ENCODE results near the gene SHB. TPM values are rescaled to one million over a fixed set of nuclear protein-coding genes. Genes with fewer than 3 reads are reported as not detected.

SHB gene
- total and polyA plus RNA-seq, 2 experiments from 2014 or later: 20.8 to 48.3 TPM

- DNase-seq (ENCODE audit: low spot score): no peak
- H3K9me2 ChIP-seq (replicated peaks; ENCODE audit: insufficient read depth): no peaks in the 10 kb centered on the region
- no peak overlapping the region for H3K4me2 ChIP-seq
- H2AFZ ChIP-seq: no peak overlapping the region
- no peak overlapping the region for H3K4me3 ChIP-seq
- H3K36me3 ChIP-seq (replicated peaks; ENCODE audit: insufficient read depth, low read depth): no peaks in the 10 kb centered on the region
- 90% methylated on average over 7 of the region's 7 CpGs for WGBS (ENCODE audit: low lambda C conversion rate, missing lambda C conversion rate)
- H3K79me2 ChIP-seq: peaks cover 72% of the 10 kb centered on the region
- H3K27ac ChIP-seq: no peak overlapping the region
- H3K27me3 ChIP-seq: no peaks in the 10 kb centered on the region
- H4K20me1 ChIP-seq (ENCODE audit: insufficient read depth, poor library complexity, severe bottlenecking): peaks cover 4% of the 10 kb centered on the region
- H3K9me3 ChIP-seq (ENCODE audit: low read depth): no peaks in the 10 kb centered on the region
- peaks cover 8% of the 10 kb centered on the region for H3K4me1 ChIP-seq (ENCODE audit: insufficient read depth)
- no peak for TF ChIP-seq EZH2 (IDR thresholded peaks at IDR 0.05; ENCODE audit: borderline replicate concordance)
- no peak for TF ChIP-seq EZH2phosphoT487 (IDR thresholded peaks at IDR 0.05; ENCODE audit: low read depth, severe bottlenecking, unreplicated experiment)
- TF ChIP-seq CTCF (IDR thresholded peaks at IDR 0.05; ENCODE audit: poor library complexity): no peak
These were observed 81.5 kb downstream of the SHB start for GRCh38 chr9:37987467-37987981.

- no peak for TF ChIP-seq CTCF (IDR thresholded peaks at IDR 0.05; ENCODE audit: poor library complexity)
- no peak for TF ChIP-seq EZH2phosphoT487 (IDR thresholded peaks at IDR 0.05; ENCODE audit: low read depth, severe bottlenecking, unreplicated experiment)
- no peak for TF ChIP-seq EZH2 (IDR thresholded peaks at IDR 0.05; ENCODE audit: borderline replicate concordance)
These were observed 82.2 kb downstream of the SHB start for GRCh38 chr9:37986771-37987258.

GRCh38 chr9:37986001-37986400, 83.0 kb downstream of the SHB start:
- H2AFZ ChIP-seq: no peak overlapping the region
- H3K4me2 ChIP-seq: no peak overlapping the region
- peaks cover 8% of the 10 kb centered on the region for H3K4me1 ChIP-seq (ENCODE audit: insufficient read depth)
- H3K9me3 ChIP-seq (ENCODE audit: low read depth): no peaks in the 10 kb centered on the region
- H4K20me1 ChIP-seq (ENCODE audit: insufficient read depth, poor library complexity, severe bottlenecking): peaks cover 4% of the 10 kb centered on the region
- H3K27ac ChIP-seq: no peak overlapping the region
- 86% methylated on average over 4 of the region's 4 CpGs for WGBS (ENCODE audit: low lambda C conversion rate, missing lambda C conversion rate)
- peaks cover 58% of the 10 kb centered on the region for H3K79me2 ChIP-seq
- H3K9me2 ChIP-seq (replicated peaks; ENCODE audit: insufficient read depth): no peaks in the 10 kb centered on the region
- no peak overlapping the region for H3K4me3 ChIP-seq
- DNase-seq (ENCODE audit: low spot score): no peak
- no peaks in the 10 kb centered on the region for H3K36me3 ChIP-seq (replicated peaks; ENCODE audit: insufficient read depth, low read depth)
- TF ChIP-seq EZH2 (IDR thresholded peaks at IDR 0.05; ENCODE audit: borderline replicate concordance) (no peak), CTCF (IDR thresholded peaks at IDR 0.05; ENCODE audit: poor library complexity) (no peak), EZH2phosphoT487 (IDR thresholded peaks at IDR 0.05; ENCODE audit: low read depth, severe bottlenecking, unreplicated experiment) (no peak)
- H3K27me3 ChIP-seq: no peaks in the 10 kb centered on the region

More at GRCh38 chr9:37986771-37987258, 82.2 kb downstream of the SHB start:
- H3K4me1 ChIP-seq (ENCODE audit: insufficient read depth): peaks cover 8% of the 10 kb centered on the region
- H3K27ac ChIP-seq: no peak overlapping the region
- WGBS (ENCODE audit: low lambda C conversion rate, missing lambda C conversion rate): 98% methylated on average over 15 of the region's 15 CpGs
- no peak overlapping the region for H3K4me2 ChIP-seq
- H4K20me1 ChIP-seq (ENCODE audit: insufficient read depth, poor library complexity, severe bottlenecking): peaks cover 4% of the 10 kb centered on the region
- no peaks in the 10 kb centered on the region for H3K36me3 ChIP-seq (replicated peaks; ENCODE audit: insufficient read depth, low read depth)
- no peaks in the 10 kb centered on the region for H3K9me3 ChIP-seq (ENCODE audit: low read depth)
- H3K9me2 ChIP-seq (replicated peaks; ENCODE audit: insufficient read depth): no peaks in the 10 kb centered on the region
- peaks cover 66% of the 10 kb centered on the region for H3K79me2 ChIP-seq
- DNase-seq (ENCODE audit: low spot score): no peak
- no peak overlapping the region for H2AFZ ChIP-seq
- no peak overlapping the region for H3K4me3 ChIP-seq
- H3K27me3 ChIP-seq: no peaks in the 10 kb centered on the region
